Endometrium (tissue), 2 donors: ENCODE data around the gene MRTFA.
"Not testable (repeated sequence)": the region's sequence is repeated elsewhere in the genome, so short reads cannot be mapped to it uniquely, and the experiment has no call there.

Experiments
- FAIRE-seq: peaks from 2 replicates; lab custom pipeline; 2012; peaks lifted over from hg19 to GRCh38; lab: Jason Lieb, UNC
- donor health status: control.
- donor health status: control.

Gene MRTFA

GRCh38 chr22:40636380-40637182 is at the start of gene MRTFA:
TSS of gene MRTFA (minus strand) at chr22:40636719.
- peak; percentile 99 for FAIRE-seq

- no peak for FAIRE-seq
Observed at GRCh38 chr22:40685406-40685805, 48.9 kb upstream of the MRTFA start.

GRCh38 chr22:40684728-40685127 is 48.2 kb upstream of the MRTFA start:
- no peak for FAIRE-seq

- no peak for FAIRE-seq
Observed at GRCh38 chr22:40681451-40681850, 44.9 kb upstream of the MRTFA start.

- no peak for FAIRE-seq
Observed at GRCh38 chr22:40680819-40681183, 44.3 kb upstream of the MRTFA start.

- FAIRE-seq = no peak
Observed at GRCh38 chr22:40679964-40680818, 43.7 kb upstream of the MRTFA start.

- FAIRE-seq = no peak
Observed at GRCh38 chr22:40679249-40679963, 42.9 kb upstream of the MRTFA start, which contains the start of gene MCHR1. TSS of gene MCHR1 (plus strand) at chr22:40679484. CDS start at chr22:40679653, 169 bp downstream.

GRCh38 chr22:40678493-40679248 is 42.2 kb upstream of the MRTFA start:
- FAIRE-seq = no peak

GRCh38 chr22:40676644-40677043 is 40.1 kb upstream of the MRTFA start:
- no peak for FAIRE-seq

- FAIRE-seq = not testable (repeated sequence)
Observed at GRCh38 chr22:40676166-40676565, 39.6 kb upstream of the MRTFA start.

GRCh38 chr22:40674274-40674673 is 37.8 kb upstream of the MRTFA start:
- FAIRE-seq = no peak

GRCh38 chr22:40673017-40673416 is 36.5 kb upstream of the MRTFA start:
- FAIRE-seq = no peak

- FAIRE-seq = no peak
Observed at GRCh38 chr22:40671796-40672360, 35.4 kb upstream of the MRTFA start.

GRCh38 chr22:40671369-40671768 is 34.9 kb upstream of the MRTFA start:
- no peak for FAIRE-seq

GRCh38 chr22:40670058-40670457 is 33.5 kb upstream of the MRTFA start:
- no peak for FAIRE-seq

GRCh38 chr22:40668611-40669411 is 32.3 kb upstream of the MRTFA start:
- FAIRE-seq = no peak

- no peak for FAIRE-seq
Observed at GRCh38 chr22:40666151-40666848, 29.8 kb upstream of the MRTFA start.

- FAIRE-seq = no peak
Observed at GRCh38 chr22:40665312-40665711, 28.8 kb upstream of the MRTFA start.

GRCh38 chr22:40661671-40662070 is 25.2 kb upstream of the MRTFA start:
- FAIRE-seq = no peak

GRCh38 chr22:40660730-40661129 is 24.2 kb upstream of the MRTFA start:
- no peak for FAIRE-seq
